Stimulated activated CD4-positive, alpha-beta T cell treated with anti-CD3 and anti-CD28 coated beads, Interleukin-4, amount 100 ng/mL, for 4 hours (primary cell): ENCODE measurements around the gene ZNF479.
"Not testable (repeated sequence)": the region's sequence is repeated elsewhere in the genome, so short reads cannot be mapped to it uniquely, and the experiment has no call there.

Experiments
- DNase-seq, 2 experiments: peaks; one replicate each; pipeline ENCODE4 v3.0.0-alpha.2; 2020

The ZNF479 gene

GRCh38 chr7:57132336-57132735 is at the start of gene ZNF479:
ZNF479 (minus strand) TSS chr7:57132436; CDS start chr7:57132324, 112 bp downstream.
- not testable (repeated sequence) for DNase-seq

- no peak for DNase-seq
Observed at GRCh38 chr7:57182031-57182430, 49.8 kb upstream of the ZNF479 start.

GRCh38 chr7:57181281-57181680 is 49.0 kb upstream of the ZNF479 start:
- no peak for DNase-seq

- DNase-seq = no peak
Observed at GRCh38 chr7:57179776-57180415, 47.7 kb upstream of the ZNF479 start.

GRCh38 chr7:57178768-57179139 is 46.5 kb upstream of the ZNF479 start:
- no peak for DNase-seq

GRCh38 chr7:57177856-57178767 is 45.9 kb upstream of the ZNF479 start:
- DNase-seq = no peak

- DNase-seq = no peak
Observed at GRCh38 chr7:57176928-57177635, 44.8 kb upstream of the ZNF479 start.

- no peak for DNase-seq
Observed at GRCh38 chr7:57165285-57165899, 33.2 kb upstream of the ZNF479 start.

GRCh38 chr7:57120123-57120784 is 12.0 kb downstream of the ZNF479 start:
- DNase-seq = not testable (repeated sequence)
